ENCODE results near the gene ANK3.

ANK3 gene

DNA sequence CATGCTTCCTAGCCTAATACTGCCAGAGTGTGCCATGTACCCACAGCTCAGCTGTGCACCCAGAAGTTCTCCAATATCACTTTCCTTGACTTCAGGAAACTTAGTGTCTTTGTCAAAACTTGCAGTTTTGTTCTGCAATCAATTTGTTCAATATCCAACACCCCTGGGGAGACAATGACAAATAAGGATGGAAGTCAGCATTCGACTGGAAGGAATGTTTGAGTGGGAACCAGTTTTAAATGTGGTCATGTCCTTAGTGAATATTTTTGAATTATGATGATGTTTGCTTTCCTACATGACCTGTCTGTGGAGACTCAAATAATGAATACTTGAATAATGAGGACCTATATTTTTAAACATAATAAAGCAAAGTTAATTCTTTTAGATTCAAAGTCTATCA is 112.0 kb downstream of the ANK3 start:
- H3K36me3 ChIP-seq (ENCODE audit: control insufficient read depth in 2 of 2, insufficient read depth in 1 of 2, low read length in 2 of 2): no peaks in the 10 kb centered on the region
- POLR2A ChIA-PET: no interaction called here

DNA sequence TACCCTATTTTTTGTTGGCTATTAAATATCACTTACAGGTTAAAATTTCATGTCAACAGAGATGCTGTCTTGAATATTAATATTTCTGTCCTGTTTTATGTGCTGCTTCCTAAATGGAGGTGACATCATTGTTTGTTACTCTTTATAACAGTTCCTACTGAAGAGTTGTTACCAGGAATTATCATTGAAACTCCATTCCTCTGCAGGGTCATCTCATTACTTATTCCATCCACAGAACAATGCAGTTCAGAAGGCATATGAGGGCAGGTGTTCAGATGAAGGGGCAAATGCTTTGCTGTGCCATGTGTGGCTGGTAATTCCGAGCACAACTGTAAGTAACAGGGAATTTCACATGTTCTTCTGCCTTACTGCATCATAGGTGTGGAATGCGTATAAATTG is 113.4 kb downstream of the ANK3 start:
- H3K4me3 ChIP-seq (ENCODE audit: low read depth, low read length): no peak overlapping the region
- TF ChIP-seq ZNF677 (tag by site-specific recombination; IDR thresholded peaks at IDR 0.05) (no peak), OSR2 (tag by site-specific recombination; IDR thresholded peaks at IDR 0.05) (no peak), ZNF157 (tag by site-specific recombination; IDR thresholded peaks at IDR 0.05) (no peak), WT1 (tag by site-specific recombination; IDR thresholded peaks at IDR 0.05) (no peak), MEIS1 (CRISPR knock-in tag; IDR thresholded peaks at IDR 0.05; ENCODE audit: borderline replicate concordance) (no peak), ZIC2 (tag by site-specific recombination; IDR thresholded peaks at IDR 0.05) (no peak), ZNF354C (tag by site-specific recombination; IDR thresholded peaks at IDR 0.05; ENCODE audit: borderline replicate concordance, low read depth) (no peak), ZEB2 (tag by site-specific recombination; IDR thresholded peaks at IDR 0.05) (no peak), ZNF132 (tag by site-specific recombination; IDR thresholded peaks at IDR 0.05; ENCODE audit: borderline replicate concordance) (no peak), FEZF1 (tag by site-specific recombination; IDR thresholded peaks at IDR 0.05) (no peak)
- TF ChIP-seq, protein P1, sequence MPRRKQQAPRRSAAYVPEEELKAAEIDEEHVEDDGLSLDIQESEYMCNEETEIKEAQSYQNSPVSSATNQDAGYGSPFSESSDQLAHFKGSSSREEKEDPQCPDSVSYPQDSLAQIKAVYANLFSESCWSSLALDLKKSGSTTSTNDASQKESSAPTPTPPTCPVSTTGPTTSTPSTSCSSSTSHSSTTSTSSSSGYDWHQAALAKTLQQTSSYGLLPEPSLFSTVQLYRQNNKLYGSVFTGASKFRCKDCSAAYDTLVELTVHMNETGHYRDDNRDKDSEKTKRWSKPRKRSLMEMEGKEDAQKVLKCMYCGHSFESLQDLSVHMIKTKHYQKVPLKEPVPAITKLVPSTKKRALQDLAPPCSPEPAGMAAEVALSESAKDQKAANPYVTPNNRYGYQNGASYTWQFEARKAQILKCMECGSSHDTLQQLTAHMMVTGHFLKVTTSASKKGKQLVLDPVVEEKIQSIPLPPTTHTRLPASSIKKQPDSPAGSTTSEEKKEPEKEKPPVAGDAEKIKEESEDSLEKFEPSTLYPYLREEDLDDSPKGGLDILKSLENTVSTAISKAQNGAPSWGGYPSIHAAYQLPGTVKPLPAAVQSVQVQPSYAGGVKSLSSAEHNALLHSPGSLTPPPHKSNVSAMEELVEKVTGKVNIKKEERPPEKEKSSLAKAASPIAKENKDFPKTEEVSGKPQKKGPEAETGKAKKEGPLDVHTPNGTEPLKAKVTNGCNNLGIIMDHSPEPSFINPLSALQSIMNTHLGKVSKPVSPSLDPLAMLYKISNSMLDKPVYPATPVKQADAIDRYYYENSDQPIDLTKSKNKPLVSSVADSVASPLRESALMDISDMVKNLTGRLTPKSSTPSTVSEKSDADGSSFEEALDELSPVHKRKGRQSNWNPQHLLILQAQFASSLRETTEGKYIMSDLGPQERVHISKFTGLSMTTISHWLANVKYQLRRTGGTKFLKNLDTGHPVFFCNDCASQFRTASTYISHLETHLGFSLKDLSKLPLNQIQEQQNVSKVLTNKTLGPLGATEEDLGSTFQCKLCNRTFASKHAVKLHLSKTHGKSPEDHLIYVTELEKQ (tag by site-specific recombination; IDR thresholded peaks at IDR 0.05; ENCODE audit: borderline replicate concordance): no peak
- ChIA-PET POLR2A (no interaction called here), CTCF (no interaction called here)
- H3K27ac ChIP-seq (ENCODE audit: extremely low read depth, low read depth, low read length): no peak overlapping the region
- no peaks in the 10 kb centered on the region for H3K36me3 ChIP-seq (ENCODE audit: control insufficient read depth in 2 of 2, insufficient read depth in 1 of 2, low read length in 2 of 2)
- no peaks in the 10 kb centered on the region for H3K9me3 ChIP-seq (ENCODE audit: control insufficient read depth, insufficient read depth, low read depth, low read length)
- H3K4me1 ChIP-seq (ENCODE audit: control insufficient read depth, insufficient read depth, low read length): no peaks in the 10 kb centered on the region

More for the DNA sequence above, 112.0 kb downstream of the ANK3 start:
- CTCF ChIA-PET: no interaction called here
- Histone ChIP-seq H3K9me3 (ENCODE audit: control insufficient read depth, insufficient read depth, low read depth, low read length) (no peaks in the 10 kb centered on the region), H3K4me3 (ENCODE audit: low read depth, low read length) (no peak overlapping the region), H3K27ac (ENCODE audit: extremely low read depth, low read depth, low read length) (no peak overlapping the region), H3K4me1 (ENCODE audit: control insufficient read depth, insufficient read depth, low read length) (no peaks in the 10 kb centered on the region)
- TF ChIP-seq ZIC2 (tag by site-specific recombination; IDR thresholded peaks at IDR 0.05): no peak
- TF ChIP-seq ZNF292 (tag by site-specific recombination; IDR thresholded peaks at IDR 0.05; ENCODE audit: borderline replicate concordance, low read depth): no peak
- no peak for TF ChIP-seq SETDB1 (IDR thresholded peaks at IDR 0.05; ENCODE audit: insufficient read length, low read length)
- TF ChIP-seq ZNF837 (tag by site-specific recombination; IDR thresholded peaks at IDR 0.05): no peak
- no peak for TF ChIP-seq TRIM28 (IDR thresholded peaks at IDR 0.05; ENCODE audit: borderline replicate concordance, low read length)
- TF ChIP-seq ZNF274 (IDR thresholded peaks at IDR 0.05; ENCODE audit: low read length): no peak
- TF ChIP-seq ZNF274 (tag by site-specific recombination; IDR thresholded peaks at IDR 0.05; ENCODE audit: borderline replicate concordance): no peak
- no peak for TF ChIP-seq ZBTB1 (tag by site-specific recombination; IDR thresholded peaks at IDR 0.05)

DNA sequence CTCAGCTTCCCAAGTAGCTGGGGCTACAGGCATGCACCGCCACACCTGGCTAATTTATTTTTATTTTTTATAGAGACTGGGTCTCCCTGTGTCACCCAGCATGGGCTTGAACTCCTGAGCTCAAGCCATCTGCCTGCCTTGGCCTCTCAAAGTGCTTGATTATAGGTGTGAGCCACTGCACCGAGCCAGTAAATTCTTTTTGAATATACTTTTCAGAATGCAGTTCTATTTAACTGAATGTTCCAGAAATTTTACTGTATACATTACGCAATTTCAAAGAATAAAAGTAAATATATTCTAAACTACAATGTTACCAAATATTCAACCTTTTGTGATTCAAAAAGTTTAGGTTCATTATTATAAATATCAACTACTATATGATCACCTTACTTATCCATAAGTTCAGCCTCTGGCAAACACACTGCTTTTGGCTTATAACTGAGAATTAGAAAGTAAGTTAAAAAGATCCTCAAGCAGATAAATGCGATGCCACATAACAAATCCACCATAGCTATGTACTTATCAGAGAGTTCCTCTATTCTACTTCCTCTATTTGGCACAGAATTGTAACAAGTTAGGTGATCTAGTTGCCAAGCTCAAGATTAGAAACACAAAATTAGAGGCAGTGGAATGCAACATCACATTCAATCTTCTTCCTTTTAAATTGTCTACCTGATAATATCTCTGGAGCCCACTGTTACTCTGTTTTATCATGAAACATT is 118.2 kb downstream of the ANK3 start:
- Histone ChIP-seq H3K4me1 (ENCODE audit: control insufficient read depth, insufficient read depth, low read length) (no peaks in the 10 kb centered on the region), H3K36me3 (ENCODE audit: control insufficient read depth in 2 of 2, insufficient read depth in 1 of 2, low read length in 2 of 2) (no peaks in the 10 kb centered on the region; a peak in 1 of 3 replicates), H3K4me3 (ENCODE audit: low read depth, low read length) (no peak overlapping the region), H3K9me3 (ENCODE audit: control insufficient read depth, insufficient read depth, low read depth, low read length) (no peaks in the 10 kb centered on the region), H3K27ac (ENCODE audit: extremely low read depth, low read depth, low read length) (no peak overlapping the region)
- ChIA-PET POLR2A (no interaction called here), CTCF (interaction anchor here (0.6 kb wide), 1 partner anchor 157 kb away, joined by 3 read pairs; no protein-coding TSS in a partner anchor)
- TF ChIP-seq ZNF585B (tag by site-specific recombination; IDR thresholded peaks at IDR 0.05) (no peak), ZNF248 (tag by site-specific recombination; IDR thresholded peaks at IDR 0.05) (no peak)
- TF ChIP-seq, protein P2, sequence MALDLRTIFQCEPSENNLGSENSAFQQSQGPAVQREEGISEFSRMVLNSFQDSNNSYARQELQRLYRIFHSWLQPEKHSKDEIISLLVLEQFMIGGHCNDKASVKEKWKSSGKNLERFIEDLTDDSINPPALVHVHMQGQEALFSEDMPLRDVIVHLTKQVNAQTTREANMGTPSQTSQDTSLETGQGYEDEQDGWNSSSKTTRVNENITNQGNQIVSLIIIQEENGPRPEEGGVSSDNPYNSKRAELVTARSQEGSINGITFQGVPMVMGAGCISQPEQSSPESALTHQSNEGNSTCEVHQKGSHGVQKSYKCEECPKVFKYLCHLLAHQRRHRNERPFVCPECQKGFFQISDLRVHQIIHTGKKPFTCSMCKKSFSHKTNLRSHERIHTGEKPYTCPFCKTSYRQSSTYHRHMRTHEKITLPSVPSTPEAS (tag by site-specific recombination; IDR thresholded peaks at IDR 0.05): no peak
- TF ChIP-seq, protein P3, sequence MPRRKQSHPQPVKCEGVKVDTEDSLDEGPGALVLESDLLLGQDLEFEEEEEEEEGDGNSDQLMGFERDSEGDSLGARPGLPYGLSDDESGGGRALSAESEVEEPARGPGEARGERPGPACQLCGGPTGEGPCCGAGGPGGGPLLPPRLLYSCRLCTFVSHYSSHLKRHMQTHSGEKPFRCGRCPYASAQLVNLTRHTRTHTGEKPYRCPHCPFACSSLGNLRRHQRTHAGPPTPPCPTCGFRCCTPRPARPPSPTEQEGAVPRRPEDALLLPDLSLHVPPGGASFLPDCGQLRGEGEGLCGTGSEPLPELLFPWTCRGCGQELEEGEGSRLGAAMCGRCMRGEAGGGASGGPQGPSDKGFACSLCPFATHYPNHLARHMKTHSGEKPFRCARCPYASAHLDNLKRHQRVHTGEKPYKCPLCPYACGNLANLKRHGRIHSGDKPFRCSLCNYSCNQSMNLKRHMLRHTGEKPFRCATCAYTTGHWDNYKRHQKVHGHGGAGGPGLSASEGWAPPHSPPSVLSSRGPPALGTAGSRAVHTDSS (tag by site-specific recombination; IDR thresholded peaks at IDR 0.05): no peak
- TF ChIP-seq, protein P4, sequence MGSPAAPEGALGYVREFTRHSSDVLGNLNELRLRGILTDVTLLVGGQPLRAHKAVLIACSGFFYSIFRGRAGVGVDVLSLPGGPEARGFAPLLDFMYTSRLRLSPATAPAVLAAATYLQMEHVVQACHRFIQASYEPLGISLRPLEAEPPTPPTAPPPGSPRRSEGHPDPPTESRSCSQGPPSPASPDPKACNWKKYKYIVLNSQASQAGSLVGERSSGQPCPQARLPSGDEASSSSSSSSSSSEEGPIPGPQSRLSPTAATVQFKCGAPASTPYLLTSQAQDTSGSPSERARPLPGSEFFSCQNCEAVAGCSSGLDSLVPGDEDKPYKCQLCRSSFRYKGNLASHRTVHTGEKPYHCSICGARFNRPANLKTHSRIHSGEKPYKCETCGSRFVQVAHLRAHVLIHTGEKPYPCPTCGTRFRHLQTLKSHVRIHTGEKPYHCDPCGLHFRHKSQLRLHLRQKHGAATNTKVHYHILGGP (tag by site-specific recombination; IDR thresholded peaks at IDR 0.05): no peak
